Choroid plexus epithelial cell (primary cell): ENCODE data around the gene TSPAN14.

ENCODE experiments used
- DNase-seq: peaks from one replicate; pipeline ENCODE4 v3.0.0-alpha.2; 2010; ENCODE audit warnings: low read depth
- H3K4me3 ChIP-seq: 2 replicates; pipeline ENCODE4 v1.5.1; 2011; ENCODE audit warnings: low read depth, mild to moderate bottlenecking, control low read depth, low read length, moderate library complexity
- TF ChIP-seq, protein P1 (sequence below): conservative IDR thresholded peaks from 2 replicates; pipeline ENCODE4 v1.5.1; 2011; ENCODE audit warnings: low read depth, mild to moderate bottlenecking, control low read depth, inconsistent platforms, low read length, moderate library complexity

Gene TSPAN14

DNA sequence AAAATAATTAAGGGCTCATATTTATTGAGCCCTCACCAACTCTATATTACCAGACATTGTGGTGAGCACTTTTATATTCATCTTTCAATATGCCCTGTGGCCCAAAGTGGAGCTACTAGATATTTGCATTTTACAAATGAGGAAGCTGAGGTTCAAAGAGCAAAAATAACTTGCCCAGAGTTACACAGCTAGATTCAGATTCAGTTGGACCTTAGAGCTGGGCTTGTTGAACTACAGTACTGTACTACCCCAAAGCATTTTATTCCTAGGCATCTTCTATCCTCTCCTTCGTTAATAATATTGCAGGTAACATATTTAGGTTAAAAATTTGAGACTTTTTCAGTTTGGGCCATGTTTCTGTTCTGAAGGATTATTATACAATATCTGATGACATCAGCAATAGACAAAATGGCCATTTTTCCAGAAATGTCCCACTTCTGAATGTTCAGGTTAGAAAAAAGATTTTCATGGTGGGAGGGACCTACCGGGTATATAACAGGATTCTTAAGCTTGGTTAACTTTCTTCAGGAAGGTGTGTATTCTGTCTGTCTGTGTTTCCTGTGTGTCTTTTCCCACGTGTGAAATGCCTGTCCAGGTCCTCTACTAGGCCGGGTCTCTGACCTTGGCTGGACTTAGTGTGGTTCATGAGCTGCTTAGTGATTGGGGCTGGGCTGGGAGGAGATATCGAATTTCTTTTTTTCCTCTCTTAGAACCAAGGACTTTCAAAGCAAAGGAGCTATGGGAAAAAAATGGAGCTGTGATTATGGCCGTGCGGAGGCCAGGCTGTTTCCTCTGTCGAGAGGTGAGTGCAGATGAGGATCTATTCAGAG is 32.2 kb upstream of the TSPAN14 start:
- DNase-seq, result no peak
- TF ChIP-seq, protein P1, sequence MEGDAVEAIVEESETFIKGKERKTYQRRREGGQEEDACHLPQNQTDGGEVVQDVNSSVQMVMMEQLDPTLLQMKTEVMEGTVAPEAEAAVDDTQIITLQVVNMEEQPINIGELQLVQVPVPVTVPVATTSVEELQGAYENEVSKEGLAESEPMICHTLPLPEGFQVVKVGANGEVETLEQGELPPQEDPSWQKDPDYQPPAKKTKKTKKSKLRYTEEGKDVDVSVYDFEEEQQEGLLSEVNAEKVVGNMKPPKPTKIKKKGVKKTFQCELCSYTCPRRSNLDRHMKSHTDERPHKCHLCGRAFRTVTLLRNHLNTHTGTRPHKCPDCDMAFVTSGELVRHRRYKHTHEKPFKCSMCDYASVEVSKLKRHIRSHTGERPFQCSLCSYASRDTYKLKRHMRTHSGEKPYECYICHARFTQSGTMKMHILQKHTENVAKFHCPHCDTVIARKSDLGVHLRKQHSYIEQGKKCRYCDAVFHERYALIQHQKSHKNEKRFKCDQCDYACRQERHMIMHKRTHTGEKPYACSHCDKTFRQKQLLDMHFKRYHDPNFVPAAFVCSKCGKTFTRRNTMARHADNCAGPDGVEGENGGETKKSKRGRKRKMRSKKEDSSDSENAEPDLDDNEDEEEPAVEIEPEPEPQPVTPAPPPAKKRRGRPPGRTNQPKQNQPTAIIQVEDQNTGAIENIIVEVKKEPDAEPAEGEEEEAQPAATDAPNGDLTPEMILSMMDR, result no peak
- no peak overlapping the region for H3K4me3 ChIP-seq

DNA sequence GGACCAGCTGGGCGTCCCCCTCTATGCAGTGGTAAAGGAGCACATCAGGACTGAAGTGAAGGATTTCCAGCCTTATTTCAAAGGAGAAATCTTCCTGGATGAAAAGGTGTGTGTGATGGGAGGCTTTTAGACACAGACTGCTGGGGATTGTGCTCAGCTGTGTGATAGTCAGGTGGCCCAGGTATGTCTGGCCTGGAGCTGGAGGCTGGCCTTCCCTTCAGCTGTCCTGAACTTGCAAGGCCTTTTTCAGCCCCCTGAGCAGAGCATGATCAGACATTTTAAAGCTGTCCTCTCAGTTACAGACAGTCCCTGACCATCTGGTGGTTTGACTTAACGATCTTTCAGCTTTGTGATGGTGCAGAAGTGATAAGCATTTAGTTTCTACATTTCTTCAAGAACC is 28.2 kb upstream of the TSPAN14 start:
- DNase-seq, result no peak
- H3K4me3 ChIP-seq, result no peak overlapping the region
- TF ChIP-seq, protein P1, result no peak

DNA sequence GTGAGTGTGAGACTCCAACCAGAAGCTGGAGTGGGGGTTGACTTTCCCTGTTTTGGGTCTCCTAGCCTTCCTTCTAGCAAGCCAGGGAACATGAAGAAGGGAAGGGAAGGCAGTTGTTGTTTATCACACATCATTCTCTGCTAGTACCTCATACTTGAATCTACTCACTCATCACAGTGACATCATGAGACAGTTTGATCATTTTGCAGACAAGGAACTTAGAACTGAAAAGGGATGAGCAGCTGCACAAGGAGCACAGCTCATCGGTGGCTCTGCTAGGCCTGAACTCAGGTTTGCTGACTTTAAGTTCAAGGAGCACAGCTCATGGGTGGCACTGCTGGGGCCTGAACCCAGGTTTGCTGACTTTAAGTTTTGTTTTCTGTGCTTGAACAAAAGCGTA is 26.6 kb upstream of the TSPAN14 start:
- DNase-seq, result no peak
- no peak overlapping the region for H3K4me3 ChIP-seq
- TF ChIP-seq, protein P1, result no peak

DNA sequence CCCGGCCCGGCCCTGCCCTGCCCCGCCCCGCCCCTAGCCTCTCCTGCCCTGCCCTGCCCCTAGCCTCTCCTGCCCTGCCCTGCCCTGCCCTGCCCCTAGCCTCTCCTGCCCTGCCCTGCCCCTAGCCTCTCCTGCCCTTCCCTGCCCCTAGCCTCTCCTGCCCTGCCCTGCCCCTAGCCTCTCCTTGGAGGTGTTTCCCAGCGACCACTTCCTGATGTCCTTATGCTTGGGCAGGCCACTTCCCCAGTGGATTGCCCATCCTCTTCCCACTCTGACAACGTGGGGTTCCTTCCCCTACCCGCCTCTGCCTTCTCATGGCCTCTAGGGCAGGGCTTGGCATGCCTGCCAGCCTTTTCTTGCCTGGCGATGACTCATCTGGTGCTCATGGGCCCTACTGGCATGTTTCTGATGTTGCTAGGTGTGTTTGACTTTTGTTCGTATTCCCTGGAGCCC is 24.6 kb upstream of the TSPAN14 start:
- DNase-seq, result no peak
- TF ChIP-seq, protein P1, result no peak
- no peak overlapping the region for H3K4me3 ChIP-seq

DNA sequence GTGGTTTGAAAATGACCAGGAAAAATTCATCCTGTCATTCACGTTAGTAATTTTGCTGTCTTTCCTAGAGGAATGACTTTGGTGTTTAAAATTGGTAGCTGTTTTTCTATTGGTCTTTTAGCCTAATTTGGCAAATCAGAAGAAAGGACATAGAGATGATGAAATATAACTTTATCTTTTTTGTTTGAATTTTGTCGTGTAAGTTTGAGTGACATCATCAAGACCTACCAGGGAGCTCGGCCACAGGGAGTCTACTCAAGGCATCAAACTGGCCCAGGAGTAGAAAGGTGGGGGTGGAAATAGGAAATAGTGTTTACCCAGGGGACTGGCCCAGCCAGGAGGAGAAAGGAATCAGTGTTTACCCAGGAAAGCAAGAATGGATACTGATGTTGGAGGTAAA is 21.0 kb upstream of the TSPAN14 start:
- no peak for DNase-seq
- no peak overlapping the region for H3K4me3 ChIP-seq
- TF ChIP-seq, protein P1, result no peak

DNA sequence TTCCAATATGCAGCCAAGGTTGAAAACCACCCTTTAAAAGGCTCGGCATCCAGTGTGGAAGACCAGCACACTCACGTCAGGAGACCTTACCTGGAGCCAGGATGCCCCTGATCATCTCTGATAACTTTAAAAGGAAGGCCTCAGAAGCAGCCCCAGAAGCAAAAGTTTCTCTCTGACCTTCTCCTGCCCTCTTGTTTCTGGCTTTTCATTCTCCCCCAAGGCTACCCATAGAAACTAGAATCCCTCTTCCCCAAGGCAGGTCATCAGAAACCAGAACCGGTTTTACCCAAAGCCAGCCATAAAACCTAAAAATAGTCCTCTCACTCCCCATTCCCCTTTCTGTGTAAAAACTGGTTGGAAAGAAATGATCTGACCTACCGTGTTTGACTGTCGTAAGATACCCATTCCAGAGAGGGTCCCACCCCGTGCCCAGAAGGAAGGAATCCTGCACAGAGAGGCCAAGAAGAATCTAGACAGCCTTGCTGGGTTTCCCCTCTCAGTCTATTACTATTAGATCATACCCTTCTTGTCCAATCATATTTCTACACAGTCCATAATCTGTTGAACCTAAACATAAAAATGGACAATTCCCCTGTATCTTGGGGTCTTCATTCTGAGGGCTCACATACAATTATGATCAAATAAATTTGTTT is 17.5 kb upstream of the TSPAN14 start:
- no peak overlapping the region for H3K4me3 ChIP-seq
- TF ChIP-seq, protein P1, result no peak
- no peak for DNase-seq

DNA sequence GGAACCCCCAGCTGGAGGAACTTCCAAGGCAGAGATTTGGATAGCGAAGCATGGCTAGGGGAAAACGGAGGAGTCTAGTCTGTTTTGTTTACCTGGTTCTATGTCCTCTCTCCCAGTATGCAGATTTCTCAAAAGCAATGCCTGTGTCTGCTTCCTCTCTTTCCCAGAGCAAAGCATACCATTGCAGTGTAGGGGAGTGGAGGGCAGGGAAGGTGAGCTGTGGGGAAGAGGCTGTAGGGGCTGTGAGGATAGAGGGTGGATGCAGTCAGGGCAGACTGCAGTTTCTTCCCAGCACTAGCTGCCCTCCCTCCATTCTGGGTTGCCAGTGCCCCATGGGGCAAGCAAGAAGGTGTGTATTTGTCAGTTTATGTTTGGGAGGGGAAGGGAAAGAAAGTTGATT is 16.9 kb upstream of the TSPAN14 start:
- DNase-seq, result no peak
- TF ChIP-seq, protein P1, result no peak
- H3K4me3 ChIP-seq, result no peak overlapping the region
